ENCODE measurements around the gene TRIM9. TPM values are rescaled to one million over a fixed set of nuclear protein-coding genes. Genes with fewer than 3 reads are reported as not detected.

TRIM9 gene
- total RNA-seq, 2 donors from 2014 or later, result 0.78 to 9.2 TPM

DNA sequence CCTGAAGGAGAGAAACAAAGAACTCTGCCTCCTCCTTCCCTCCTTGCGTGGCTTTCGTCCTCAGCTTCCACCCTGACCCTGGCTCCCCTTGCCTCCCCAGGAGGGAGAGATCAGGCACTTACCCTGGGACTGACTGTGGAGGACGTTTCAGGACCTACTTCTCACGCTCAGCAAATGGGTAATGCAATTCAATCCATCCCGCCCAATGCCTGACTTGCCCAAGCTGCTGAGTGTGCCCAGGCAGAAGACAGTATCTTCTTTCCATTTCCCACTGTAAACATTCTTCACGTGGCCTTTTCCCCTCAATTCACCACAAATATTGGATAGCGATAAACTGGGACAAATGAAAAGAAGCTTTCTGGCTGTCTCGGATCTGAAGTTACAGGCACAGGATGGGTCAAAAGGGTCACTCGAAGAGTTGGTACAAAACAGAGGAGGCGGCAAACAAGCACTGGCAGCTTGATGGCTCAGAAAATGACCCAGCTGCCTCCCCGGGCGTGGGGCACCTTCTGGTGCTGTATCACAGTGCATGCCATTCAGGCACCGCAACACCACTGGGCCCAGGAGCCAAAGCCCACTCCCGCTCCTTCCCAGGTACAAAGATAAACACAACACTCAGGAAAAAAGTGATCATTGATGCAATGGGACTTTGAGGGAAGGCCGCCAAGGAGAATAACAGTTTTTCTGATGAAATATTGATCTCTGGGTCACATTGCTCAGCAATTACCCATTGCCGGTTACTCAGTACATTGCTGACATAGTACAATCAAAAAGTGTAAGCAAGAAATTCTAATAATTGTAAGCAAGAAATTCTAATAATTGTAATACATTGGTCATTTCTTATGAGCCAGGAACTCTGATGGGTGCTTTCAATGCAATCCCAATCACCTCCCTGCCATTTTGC is 65.8 kb downstream of the TRIM9 start:
- H3K27ac ChIP-seq, result no peak overlapping the region
- no peak for ATAC-seq

DNA sequence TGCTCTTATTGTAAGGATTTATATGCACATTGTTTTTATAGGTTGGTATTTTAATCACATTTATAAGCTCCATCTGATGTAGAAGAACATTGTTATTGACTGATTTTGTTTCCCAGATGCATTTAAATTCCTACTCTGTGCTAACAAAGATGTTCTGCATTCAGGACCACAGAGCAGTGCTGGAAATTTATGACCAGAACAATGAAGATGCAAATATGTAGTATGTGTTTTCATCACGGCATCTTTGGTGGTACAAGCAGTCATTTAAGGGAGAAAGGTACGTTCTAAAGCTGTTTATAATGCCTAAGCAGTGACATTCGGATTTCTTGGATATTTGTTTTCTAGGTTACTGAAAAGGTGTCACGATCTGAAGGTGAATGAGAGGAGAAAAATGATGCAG is 66.5 kb downstream of the TRIM9 start:
- Histone ChIP-seq H3K36me3 (replicated peaks in 1 of 2; ENCODE audit: insufficient read depth in 1 of 2, low read depth in 2 of 2) (no peaks in the 10 kb centered on the region), H3K4me1 (no peaks in the 10 kb centered on the region), H3K4me3 (no peak overlapping the region), H3K27ac (no peak overlapping the region), H3K9me3 (no peaks in the 10 kb centered on the region), H3K27me3 (no peaks in the 10 kb centered on the region)
- DNase-seq, result no peak
- intact Hi-C loops (cut with DNase I), result no loop called here
- no peak for ATAC-seq
- TF ChIP-seq CTCF (IDR thresholded peaks at IDR 0.05) (no peak), POLR2A (IDR thresholded peaks at IDR 0.05) (no peak)
- WGBS, 2 donors, result 46 to 51% methylated on average over 4 of the region's 4 CpGs

More for the DNA sequence above, 65.8 kb downstream of the TRIM9 start:
- 63 to 73% methylated on average over 16 of the region's 16 CpGs for WGBS, 2 donors
- Histone ChIP-seq H3K36me3 (replicated peaks in 1 of 2; ENCODE audit: insufficient read depth in 1 of 2, low read depth in 2 of 2) (no peaks in the 10 kb centered on the region), H3K4me3 (no peak overlapping the region), H3K27me3 (no peaks in the 10 kb centered on the region), H3K4me1 (no peaks in the 10 kb centered on the region), H3K9me3 (no peaks in the 10 kb centered on the region)
- TF ChIP-seq POLR2A (IDR thresholded peaks at IDR 0.05) (no peak), CTCF (IDR thresholded peaks at IDR 0.05) (no peak)
- DNase-seq, result no peak
- intact Hi-C loops (cut with DNase I), result no loop called here

DNA sequence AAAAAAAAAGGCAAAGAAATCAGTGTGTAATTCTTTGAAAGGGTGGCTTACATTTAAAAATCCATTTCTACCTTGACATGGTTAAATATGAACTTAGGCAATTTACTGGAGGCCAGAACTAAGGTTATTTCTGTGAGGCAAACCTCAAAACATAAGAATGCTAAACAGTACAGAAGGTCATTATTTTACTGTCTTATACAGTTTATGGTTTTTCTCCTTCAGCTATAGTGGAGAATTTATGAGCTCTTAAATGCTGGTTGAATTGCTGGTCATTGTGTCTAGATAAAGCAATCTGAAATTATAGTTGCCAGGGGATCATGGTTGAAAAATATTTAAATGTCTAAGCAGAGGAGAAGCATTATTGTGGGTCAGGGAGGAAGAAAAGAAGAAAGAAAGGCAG is 70.5 kb downstream of the TRIM9 start:
- intact Hi-C loops (cut with DNase I), result no loop called here
- H3K9me3 ChIP-seq, result no peaks in the 10 kb centered on the region
- no peak overlapping the region for H3K27ac ChIP-seq
- ATAC-seq, result no peak
- H3K4me1 ChIP-seq, result no peaks in the 10 kb centered on the region
- TF ChIP-seq CTCF (IDR thresholded peaks at IDR 0.05) (no peak), POLR2A (IDR thresholded peaks at IDR 0.05) (no peak)
- no peaks in the 10 kb centered on the region for H3K36me3 ChIP-seq (replicated peaks in 1 of 2; ENCODE audit: insufficient read depth in 1 of 2, low read depth in 2 of 2)
- DNase-seq, result no peak
- no peaks in the 10 kb centered on the region for H3K27me3 ChIP-seq
- H3K4me3 ChIP-seq, result no peak overlapping the region

- 58 to 67% methylated on average over 3 of the region's 3 CpGs for WGBS, 2 donors
These were observed 70.9 kb downstream of the TRIM9 start for GRCh38 chr14:51023964-51024363.

More at GRCh38 chr14:51023964-51024363, 70.9 kb downstream of the TRIM9 start:
- H3K27me3 ChIP-seq, result no peaks in the 10 kb centered on the region
- TF ChIP-seq CTCF (IDR thresholded peaks at IDR 0.05) (no peak), POLR2A (IDR thresholded peaks at IDR 0.05) (no peak)
- intact Hi-C loops (cut with DNase I), result no loop called here
- DNase-seq (no peak), ATAC-seq (no peak)
- H3K36me3 ChIP-seq (replicated peaks in 1 of 2; ENCODE audit: insufficient read depth in 1 of 2, low read depth in 2 of 2), result no peaks in the 10 kb centered on the region
- H3K9me3 ChIP-seq, result no peaks in the 10 kb centered on the region
- H3K4me3 ChIP-seq, result no peak overlapping the region
- no peaks in the 10 kb centered on the region for H3K4me1 ChIP-seq
- H3K27ac ChIP-seq, result no peak overlapping the region
